PC-3 (cell line): ENCODE measurements around the gene ALG14.

ENCODE experiments used
- CTCF ChIP-seq: fragments of 300-600 bp; sonication (generic); conservative IDR thresholded peaks from 2 replicates; pipeline ENCODE4 v1.5.1; 2017; ENCODE audit warnings: antibody characterized with exemption, low read depth, mild to moderate bottlenecking, low read length
- EZH2 ChIP-seq: fragments of 300-600 bp; sonication (generic); IDR thresholded peaks from one replicate; pipeline ENCODE4 v1.6.1; 2017; ENCODE audit warnings: antibody characterized with exemption, mild to moderate bottlenecking, low read length; ENCODE audit not compliant: unreplicated experiment

- no peak for TF ChIP-seq CTCF
- TF ChIP-seq EZH2: no peak
These were observed 86.0 kb downstream of the ALG14 start for GRCh38 chr1:94986783-94987182.
